OCI-M2 (cell line): ENCODE measurements around the gene MAGI2.

Experiments used
- DNase-seq: peaks from one replicate; lab custom pipeline; 2025; ENCODE audit not compliant: unreplicated experiment; lab: John Stamatoyannopoulos, UW

The MAGI2 gene

GRCh38 chr7:78172933-78173591 lies 1280.4 kb downstream of the MAGI2 start:
- DNase-seq = no peak

GRCh38 chr7:78172267-78172757 lies 1281.2 kb downstream of the MAGI2 start:
- DNase-seq = no peak

GRCh38 chr7:78171398-78171797 lies 1282.1 kb downstream of the MAGI2 start:
- DNase-seq = no peak

- DNase-seq = no peak
Measured at GRCh38 chr7:78170815-78171214, 1282.7 kb downstream of the MAGI2 start.

GRCh38 chr7:78169992-78170391 lies 1283.5 kb downstream of the MAGI2 start:
- DNase-seq = no peak

- DNase-seq = no peak
Measured at GRCh38 chr7:78168865-78169264, 1284.6 kb downstream of the MAGI2 start.

GRCh38 chr7:78167860-78168259 lies 1285.6 kb downstream of the MAGI2 start:
- DNase-seq = no peak

- no peak for DNase-seq
Measured at GRCh38 chr7:78165854-78166253, 1287.6 kb downstream of the MAGI2 start.

GRCh38 chr7:78165454-78165853 lies 1288.0 kb downstream of the MAGI2 start:
- no peak for DNase-seq

GRCh38 chr7:78164459-78164858 lies 1289.0 kb downstream of the MAGI2 start:
- no peak for DNase-seq

GRCh38 chr7:78161781-78162180 lies 1291.7 kb downstream of the MAGI2 start:
- no peak for DNase-seq

GRCh38 chr7:78159545-78159944 lies 1293.9 kb downstream of the MAGI2 start:
- no peak for DNase-seq

GRCh38 chr7:78153285-78153684 lies 1300.2 kb downstream of the MAGI2 start:
- DNase-seq = no peak

GRCh38 chr7:78151229-78151628 lies 1302.2 kb downstream of the MAGI2 start:
- no peak for DNase-seq

- no peak for DNase-seq
Measured at GRCh38 chr7:78149787-78150186, 1303.7 kb downstream of the MAGI2 start.

GRCh38 chr7:78148166-78148894 lies 1305.1 kb downstream of the MAGI2 start:
- no peak for DNase-seq

- no peak for DNase-seq
Measured at GRCh38 chr7:78146546-78146945, 1306.9 kb downstream of the MAGI2 start.

- DNase-seq = no peak
Measured at GRCh38 chr7:78143661-78144060, 1309.8 kb downstream of the MAGI2 start.

- DNase-seq = no peak
Measured at GRCh38 chr7:78141522-78142281, 1311.8 kb downstream of the MAGI2 start.

- no peak for DNase-seq
Measured at GRCh38 chr7:78140109-78140508, 1313.4 kb downstream of the MAGI2 start.

- DNase-seq = no peak
Measured at GRCh38 chr7:78139335-78139734, 1314.1 kb downstream of the MAGI2 start.

GRCh38 chr7:78134774-78135173 lies 1318.7 kb downstream of the MAGI2 start:
- DNase-seq = no peak
